ENCODE results near the gene ETV6.
A peak's percentile ranks its signal among the peaks of the same experiment; 100 is the strongest.
"Not testable (repeated sequence)": the region's sequence is repeated elsewhere in the genome, so short reads cannot be mapped to it uniquely, and the experiment has no call there.

ETV6 gene

DNA sequence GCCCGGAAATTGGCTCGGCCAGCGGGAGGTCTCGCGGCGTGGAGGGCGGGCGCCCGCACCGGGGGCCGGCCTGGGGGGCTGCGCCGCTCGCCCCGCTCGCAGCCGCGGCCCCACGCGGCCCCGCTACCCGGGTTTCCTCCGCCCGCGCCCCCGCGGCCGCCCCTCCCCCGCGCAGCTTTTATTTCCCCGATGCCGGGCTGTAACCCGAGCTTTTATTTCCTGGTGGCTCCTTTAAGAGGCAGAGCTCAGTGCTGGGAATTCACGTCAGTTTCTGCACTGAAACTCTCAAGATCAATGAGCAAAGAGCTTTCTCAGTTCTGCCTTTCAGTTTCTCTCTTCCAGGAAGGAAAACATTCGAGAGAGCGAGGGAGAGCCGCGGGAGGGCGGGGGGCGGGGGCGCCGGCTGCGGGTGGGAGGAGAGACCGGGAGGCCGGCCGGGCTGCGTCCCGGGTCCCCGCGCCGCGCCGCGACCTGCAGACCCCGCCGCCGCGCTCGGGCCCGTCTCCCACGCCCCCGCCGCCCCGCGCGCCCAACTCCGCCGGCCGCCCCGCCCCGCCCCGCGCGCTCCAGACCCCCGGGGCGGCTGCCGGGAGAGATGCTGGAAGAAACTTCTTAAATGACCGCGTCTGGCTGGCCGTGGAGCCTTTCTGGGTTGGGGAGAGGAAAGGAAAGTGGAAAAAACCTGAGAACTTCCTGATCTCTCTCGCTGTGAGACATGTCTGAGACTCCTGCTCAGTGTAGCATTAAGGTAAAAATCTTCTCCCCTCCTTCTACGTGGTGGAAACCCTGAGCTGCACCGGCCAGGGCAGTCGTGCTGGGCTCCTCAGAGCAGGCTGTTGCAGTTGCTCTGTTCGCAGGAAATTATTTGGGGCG is at the start of gene ETV6:
Gene ETV6 (plus strand): TSS at position 262 of the 873 bp plus-strand sequence. CDS start 454 bp downstream, at position 716.
- peak; percentile 77 to 80 for DNase-seq

DNA sequence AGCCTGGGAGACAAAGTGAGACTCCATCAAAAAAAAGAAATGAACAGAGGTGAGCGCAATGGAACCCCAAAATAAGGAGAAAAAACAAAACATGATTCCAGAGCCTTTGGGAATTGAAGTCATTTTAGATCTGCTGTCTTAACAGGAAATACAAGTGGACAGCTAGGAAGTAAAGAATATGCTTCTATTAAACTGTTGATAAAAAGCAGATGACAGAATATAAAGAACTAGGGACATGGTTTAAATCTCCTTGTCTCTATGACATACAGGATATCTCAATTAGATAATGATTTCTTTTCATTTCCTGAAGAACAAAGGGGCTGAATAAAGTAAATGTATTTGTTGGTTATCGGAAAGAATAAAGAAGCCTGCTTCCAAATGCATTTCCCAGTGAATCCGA is 49.3 kb upstream of the ETV6 start:
- no peak for DNase-seq

DNA sequence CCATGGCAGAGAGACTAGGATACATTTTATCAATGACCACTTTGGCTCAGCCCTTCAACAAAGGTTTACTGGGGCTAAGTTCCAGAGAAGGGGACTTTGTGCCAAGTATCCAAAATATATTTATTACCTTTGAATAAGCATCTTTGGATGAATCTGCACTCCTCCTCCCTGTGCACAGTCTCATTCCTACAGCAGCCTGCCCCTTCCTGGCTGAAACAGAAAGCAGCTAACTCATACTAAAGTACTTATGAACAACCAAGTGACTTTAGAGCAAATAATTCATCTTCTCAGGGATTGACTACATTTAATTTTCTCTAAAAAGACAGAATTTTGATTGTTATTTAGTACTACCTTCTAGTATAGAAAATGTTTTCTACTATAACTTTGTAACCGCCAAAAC is 47.8 kb upstream of the ETV6 start:
- no peak for DNase-seq

DNA sequence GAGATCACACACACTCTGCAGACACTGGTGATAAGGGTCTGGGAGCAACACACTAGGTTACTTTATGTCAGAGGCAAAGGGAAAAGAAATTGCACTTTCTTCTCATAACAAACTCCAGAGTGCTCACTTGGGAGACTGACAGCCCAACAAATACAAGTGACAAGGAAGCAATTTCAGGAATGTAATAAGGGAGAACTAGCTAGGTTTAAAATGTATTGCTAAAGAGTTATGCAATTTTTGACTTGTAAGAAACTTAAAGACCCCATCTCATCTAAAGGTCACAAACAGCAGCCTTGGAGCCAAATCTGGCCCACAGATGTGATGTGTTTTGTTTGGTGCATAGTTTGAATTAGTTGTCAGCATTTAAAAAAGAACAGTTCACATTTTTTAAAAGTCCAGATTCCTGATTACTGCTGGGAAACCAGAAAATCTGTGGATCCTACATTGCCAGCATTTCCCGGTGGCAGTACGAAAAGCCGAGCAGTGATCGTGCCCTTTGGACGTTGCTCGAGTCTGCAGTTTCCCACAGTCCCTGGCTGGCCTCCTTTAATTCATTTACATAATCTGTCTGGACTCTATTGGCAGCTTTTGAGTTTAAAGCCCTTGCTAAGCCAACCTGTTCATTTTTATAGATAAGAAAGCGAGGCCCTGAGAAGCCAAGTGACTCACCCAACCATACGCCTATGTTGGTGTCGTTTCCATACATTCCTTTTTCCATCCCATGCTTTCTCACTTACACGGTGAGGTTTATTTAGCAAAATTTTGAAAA is 42.0 kb upstream of the ETV6 start:
- DNase-seq, result no peak

DNA sequence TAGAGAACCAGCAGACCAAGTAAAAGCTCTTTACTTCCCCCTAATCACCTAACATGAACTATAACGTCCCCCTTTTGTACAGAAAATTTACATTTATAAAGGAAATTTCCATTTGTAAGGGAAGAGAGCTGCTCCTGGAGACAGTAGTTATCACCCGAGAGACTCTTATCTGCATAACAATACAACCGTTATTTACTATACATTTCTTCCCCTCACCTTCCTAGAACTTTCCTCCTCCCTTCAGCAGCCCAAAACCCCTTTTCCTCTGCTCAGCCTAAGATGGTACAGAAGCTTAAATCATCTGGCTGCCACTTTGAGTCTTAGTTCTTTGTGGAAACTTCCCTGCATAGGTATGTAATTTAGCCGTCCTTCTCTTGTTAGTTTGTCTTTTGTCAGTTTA is 40.4 kb upstream of the ETV6 start:
- no peak for DNase-seq

DNA sequence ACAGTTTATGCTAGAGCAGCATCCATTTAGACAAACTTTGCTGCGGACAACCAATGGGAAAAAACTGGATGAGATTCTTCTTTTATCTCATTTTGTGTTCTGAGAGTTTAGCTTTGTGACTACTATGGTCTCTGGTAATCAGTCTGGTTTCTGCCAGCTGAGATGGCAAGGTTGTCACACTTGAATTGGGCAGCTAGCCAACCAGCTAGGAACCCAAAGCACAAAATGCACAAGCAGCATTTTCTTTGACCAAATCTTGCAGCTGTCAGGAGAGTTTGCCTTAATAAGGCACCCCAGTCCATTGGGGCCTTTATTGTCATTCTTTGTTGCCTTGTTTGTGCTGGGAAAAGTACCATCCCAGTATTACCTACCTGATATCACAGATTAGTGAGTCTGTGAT is 34.0 kb upstream of the ETV6 start:
- no peak for DNase-seq

DNA sequence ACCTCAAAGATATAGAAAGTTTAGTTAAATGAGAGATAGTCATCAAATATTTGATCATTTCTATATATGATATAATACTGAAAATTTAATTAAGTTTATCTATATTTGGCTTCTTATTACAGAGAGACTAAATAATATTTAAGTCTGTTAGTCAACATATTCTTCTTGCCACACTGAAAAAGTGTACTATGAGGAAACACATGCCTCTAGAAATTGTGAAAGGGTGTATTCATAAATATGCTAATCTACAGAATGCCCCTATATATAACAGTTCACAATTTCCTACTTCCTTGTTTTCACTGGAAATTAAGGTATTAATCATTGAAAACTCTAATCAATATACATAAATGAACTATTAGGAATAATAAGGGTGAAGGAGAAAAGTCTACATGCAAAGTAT is 31.4 kb upstream of the ETV6 start:
- no peak for DNase-seq

DNA sequence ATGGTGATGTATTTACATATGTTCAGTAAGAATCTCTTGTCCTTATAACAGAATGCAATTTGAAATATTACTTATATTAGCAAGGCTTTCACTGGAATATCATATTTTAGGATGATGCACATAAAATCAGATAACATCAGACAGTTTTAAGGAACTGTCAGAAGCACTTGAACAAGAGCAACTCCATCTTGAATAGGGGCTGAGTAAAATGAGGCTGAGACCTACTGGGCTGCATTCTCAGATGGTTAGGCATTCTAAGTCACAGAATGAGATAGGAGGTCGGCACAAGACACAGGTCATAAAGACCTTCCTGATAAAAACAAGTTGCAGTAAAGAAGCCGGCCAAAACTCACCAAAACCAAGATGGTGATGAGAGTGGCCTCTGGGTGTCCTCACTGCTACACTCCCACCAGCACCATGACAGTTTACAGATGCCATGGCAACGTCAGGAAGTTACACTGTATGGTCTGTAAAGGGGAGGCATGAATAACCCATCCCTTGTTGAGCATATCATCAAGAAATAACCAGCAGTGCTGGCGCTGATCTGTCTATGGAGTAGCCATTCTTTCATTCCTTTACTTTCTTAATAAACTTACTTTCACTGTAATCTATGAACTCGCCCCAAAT is 27.6 kb upstream of the ETV6 start:
- DNase-seq, result peak; percentile 3 to 9

DNA sequence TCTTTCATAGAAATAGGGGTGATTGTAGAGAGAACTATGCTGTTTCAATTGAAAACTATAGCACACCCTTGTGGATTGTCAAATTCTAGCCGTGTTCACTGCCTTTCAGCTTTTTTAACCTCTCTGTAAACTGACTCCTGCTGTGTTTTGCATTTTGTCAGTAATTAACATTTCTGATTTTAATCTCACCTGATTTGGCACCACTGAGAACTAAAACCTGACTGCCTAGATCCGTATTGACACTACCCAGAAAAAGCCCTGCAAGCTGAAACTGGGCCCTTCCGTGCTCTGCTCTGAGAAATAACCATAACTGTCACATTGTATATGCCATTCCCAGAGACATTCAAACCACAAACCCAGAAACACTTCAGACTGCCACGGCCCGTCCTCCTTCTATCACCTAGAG is 26.6 kb upstream of the ETV6 start:
- no peak for DNase-seq

DNA sequence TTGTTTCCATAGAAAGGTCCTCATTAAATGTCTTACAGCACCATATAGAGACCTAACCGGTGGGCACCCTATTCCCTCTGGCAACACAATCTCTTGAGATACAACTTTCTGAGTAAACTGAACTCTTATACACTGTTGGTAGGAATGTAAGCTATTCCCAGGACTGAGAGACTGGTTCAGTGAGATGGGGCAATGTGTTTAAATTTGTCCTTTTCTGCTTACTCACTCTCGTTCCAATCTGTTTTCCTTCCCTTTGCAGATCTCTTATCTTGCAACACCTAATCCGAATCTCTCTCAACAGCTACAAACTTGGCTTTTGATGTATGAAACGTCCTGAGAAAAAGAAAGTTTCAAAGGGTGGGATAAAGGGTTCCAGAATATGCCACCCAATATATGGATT is 26.1 kb upstream of the ETV6 start:
- DNase-seq, result no peak

DNA sequence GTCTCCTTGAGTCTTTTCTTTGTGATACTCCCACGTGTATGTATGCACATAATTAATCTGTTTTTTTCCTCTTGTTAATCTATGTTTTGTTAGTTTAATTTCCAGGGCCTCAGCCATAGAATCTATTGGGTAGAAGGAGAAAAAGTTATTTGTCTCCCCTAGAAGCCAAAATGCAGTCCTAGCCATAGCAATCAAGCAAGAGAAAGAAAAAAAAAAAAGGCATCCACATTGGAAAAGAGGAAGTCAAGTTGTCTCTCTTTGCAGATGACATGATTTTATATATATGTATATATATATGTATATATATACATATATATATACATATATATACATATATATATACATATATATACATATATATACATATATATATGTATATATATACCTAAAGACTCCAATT is 25.4 kb upstream of the ETV6 start:
- no peak for DNase-seq

DNA sequence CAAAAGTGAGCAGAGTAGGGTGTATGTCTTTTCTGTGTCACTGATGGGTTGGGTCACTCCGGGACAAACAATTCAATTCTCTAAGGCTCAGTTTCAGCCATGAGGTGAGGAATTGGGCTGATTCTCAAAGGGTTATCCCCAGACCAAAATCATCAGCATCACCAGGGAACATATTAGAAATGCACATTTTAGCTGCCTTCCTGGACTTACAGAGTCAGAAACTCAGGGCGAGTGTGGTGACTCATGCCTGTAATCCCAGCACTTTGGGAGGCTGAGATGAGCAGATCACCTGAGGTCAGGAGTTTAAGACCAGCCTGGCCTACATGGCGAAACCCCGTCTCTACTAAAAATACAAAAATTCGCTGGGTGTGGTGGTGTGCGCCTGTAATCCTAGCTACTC is 21.8 kb upstream of the ETV6 start:
- not testable (repeated sequence) for DNase-seq

DNA sequence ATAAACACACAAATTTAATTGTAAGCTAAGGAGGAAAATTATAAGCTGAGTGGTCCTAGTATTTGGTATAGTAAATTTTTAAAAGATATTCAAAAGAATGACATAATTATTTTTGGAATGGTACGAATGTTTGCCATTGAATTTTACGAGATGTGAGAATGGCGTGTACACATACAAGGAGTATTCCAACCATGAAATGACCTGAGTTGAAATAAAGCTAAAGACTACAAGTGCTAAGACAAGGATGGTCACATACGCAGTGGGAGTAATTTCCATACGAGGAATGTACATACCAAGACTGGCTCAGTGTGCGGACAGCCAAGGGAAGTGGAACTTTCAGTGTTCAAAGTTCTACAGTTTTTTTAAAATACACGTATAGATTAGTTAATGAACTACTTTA is 21.1 kb upstream of the ETV6 start:
- DNase-seq, result no peak

DNA sequence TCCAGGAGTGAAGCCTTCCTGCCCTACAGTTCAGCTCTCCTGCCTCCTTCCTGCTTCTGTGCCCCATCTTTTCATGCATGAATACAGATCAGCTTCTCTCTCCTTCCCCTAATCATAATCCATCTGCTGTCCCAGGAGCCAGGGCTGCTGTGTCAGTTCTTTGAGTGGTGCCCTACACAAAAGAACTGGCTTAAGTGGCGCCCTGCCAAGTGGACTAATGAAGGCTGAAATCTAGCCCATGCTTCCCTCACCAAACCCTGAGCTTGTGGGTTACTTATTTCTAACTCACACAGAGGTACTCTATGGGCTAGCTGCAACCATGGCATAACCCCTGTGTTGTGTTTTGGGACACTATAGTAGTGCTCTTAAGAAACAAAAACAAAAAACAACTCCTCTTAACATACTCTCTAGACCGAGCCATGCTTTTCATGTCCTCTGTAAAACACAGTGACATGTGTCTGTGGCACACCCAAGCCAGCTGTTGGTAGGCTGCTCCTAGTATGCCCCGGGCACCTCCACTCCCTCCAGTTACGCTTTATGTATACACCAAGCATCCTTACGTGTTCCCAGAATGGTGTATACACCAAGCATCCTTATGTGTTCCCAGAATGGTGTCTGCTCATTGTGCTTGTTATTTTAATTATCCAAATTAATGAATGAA is 19.3 kb upstream of the ETV6 start:
- no peak for DNase-seq

DNA sequence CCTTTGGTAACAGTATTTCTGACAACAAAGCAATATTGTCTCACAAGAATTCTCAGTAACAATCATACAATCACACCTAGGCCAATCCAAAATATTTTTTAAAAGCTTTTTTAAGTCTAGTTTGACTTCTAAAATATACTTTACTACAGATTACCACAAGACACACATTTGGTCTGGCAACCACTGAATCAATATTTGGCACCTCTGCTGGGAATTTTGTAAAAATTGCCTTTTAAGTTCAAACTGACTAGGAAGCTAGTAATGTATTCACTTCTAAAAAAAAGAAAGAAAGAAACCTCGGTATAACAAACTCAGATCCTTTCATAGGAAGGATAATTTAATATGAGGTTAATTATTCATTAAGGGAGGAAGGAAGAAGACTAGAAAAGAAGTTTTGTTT is 18.2 kb upstream of the ETV6 start:
- DNase-seq, result no peak

DNA sequence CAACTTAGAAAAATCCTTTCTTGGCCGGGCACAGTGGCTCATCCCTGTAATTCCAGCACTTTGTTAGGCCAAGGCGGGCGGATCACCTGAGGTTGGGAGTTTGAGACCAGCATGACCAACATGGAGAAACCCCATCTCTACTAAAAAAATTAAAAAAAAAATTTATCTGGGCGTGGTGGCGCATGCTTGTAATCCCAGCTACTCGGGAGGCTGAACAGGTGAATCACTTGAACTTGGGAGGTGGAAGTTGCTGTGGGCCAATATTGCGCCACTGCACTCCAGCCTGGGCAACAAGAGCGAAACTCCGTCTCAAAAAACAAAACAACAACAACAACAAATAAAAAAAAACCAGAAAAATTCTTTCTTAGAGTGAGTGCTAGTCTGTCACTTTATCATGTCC is 17.6 kb upstream of the ETV6 start:
- not testable (repeated sequence) for DNase-seq

DNA sequence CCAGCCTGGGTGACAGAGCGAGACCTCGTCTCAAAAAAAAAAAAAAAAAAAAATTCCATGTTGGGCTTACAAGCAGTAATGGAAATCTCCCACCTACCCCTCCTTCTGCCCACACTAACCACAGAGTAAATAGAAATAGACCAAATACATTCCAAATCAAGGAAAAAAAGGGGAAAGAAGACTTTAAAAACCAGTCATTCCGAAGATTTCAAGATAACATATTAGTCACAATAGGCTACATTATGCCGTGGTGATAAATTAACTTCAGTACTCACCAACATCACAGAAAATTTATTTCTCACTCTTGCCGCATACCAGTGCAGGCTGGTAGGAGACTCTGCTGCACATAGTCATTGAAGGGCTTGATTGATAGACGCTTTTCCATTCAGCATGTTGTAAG is 15.5 kb upstream of the ETV6 start:
- no peak for DNase-seq

DNA sequence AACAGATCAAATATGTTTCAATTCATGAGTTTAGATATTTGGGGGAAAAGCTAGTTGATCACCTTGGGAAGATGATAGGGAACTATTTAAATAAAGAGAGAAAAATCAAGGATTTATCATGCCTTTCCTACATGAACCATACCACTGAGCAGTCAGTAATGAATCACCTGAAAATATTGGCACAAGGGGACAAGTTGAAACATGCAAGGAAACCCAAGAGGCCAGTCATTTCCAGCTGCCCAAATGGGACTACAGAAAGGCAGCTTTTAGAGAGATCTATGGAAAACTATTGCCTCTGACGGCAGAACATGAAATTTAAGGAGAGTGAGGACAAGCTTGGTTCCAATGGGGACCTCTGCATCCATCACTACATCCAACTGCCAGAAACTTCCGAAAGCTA is 14.1 kb upstream of the ETV6 start:
- no peak for DNase-seq

DNA sequence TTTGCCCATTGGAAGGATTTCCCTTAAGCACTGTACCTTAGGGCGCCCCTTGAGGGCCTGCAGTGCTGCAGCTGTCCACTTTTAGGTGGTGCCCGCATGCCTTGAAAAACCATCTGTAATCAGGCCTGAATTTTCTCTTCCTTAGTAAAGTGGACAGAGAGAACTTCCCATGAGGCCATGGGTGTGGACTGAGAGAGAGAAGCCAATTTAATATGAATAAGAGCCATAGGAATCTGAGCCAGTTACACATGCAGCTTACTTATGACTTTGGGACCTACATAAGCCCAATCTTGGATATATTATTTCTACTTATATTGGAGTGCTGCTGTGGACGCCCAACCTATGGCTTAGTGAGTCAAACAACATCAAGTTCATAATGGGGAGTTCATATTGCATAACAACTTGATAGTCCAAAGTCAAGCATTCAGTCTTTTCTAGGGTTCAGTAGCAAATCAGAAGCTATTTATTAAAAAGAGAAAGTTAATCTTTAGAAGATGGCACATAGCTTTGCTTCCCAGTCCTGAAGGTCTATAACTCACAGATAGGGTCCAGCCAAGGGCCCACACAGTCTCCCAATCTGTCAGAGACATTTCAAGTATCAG is 11.1 kb upstream of the ETV6 start:
- no peak for DNase-seq

DNA sequence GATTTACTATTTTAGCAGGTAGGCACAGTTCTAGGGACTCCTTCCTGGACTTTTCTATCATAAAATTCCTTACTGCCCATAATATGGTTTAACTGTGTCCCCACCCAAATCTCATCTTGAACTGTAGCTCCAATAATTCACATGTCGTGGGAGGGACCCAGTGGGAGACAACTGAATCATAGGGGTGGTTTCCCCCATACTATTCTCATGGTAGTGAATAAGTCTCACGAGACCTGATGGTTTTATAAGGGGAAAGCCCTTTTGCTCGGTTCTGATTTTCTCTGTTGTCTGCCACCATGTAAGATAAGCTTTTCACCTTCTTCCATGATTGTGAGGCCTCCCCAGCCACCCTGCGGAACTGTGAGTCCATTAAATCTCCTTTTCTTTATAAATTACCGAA is 10.0 kb upstream of the ETV6 start:
- no peak for DNase-seq

DNA sequence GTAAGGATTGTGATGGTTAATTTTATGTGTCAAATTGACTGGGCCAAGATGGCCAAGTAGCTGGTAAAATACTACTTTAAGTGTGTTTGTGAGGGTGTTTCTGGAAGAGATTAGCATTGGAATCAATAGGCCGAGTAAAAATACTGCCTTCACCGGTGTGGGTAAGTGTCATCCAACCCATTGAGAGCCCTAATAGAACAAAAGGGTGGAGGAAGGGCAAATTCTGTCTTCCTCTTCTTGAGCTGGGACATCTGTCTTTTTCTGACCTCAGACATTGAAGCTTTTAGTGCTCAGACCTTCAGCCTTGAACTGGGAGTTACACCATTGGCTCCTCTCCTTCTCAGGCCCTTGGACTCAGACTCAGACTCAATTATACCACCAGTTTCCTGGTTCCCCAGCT is 8.0 kb upstream of the ETV6 start:
- no peak for DNase-seq

DNA sequence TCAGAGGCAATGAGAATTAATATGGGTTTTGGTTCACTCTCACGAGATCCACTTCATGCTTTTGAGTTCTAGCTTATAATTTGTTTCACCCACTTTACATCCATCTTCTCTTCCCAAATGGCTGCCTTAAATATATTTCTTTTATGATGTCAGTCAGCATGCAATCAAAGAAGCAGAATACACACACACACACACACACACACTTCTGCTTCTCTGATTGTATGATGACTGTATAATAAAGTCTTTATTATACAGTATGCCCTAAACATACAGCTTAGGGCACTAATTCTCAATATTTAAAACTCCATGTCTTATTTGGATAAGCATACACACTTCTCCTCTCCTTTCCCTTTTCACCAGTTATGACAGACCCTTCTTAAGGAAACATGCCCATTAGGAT is 6.7 kb upstream of the ETV6 start:
- no peak for DNase-seq

DNA sequence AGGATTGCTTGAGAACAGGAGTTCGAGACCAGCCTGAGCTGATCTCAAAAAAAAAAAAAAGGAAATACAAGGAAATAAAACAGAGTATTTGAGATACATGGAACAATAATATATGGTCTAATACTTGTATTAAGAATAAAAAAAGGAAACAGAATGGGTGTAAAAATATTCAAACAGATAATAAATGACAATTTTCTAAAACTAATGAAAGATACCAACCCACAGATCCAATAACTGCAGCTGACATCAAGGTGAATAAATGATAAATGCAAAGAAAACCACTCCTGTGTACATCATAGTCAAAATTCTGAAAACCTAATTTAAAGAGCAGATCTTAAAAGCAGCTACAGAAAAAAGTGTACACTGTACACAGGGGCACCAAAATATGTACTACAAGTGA is 4.1 kb upstream of the ETV6 start:
- DNase-seq, result no peak

All from activated CD4-positive, alpha-beta T cell treated with anti-CD3 and anti-CD28 coated beads, Interleukin-2, amount 50 U/mL, for 4 hours (primary cell).